ENCODE measurements around the gene RAD51B.

Gene RAD51B

DNA sequence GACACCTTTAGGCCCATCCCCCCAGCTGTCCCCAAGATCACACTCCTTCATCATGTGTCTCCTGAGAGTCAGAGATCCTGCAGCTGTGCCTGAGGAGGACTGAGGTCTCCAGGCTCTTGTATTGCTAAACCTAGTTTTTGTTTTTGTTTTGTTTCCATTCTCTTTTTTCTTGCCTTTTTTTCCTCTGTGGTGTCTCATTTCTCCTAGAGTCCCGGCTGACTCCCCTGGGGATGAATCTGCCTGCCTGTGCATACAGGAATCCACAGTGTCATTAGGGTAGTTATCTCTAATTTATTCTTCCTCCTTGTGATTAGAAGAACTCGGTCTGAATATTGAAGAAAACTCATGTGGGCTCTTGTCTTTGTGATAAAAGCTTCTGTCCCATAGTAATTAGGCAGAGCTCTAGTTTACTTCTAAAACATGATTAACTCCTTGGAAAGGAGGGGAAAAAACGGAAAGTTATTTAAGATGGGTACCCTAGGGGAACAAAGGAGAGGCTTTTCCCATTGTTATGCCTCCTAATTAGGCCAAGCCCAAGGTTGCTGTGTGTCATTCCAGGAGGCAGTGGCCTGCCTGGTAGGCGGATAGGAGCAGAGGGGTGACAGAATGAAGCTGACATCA lies 630.1 kb downstream of the RAD51B start:
- DNase-seq = no peak
- intact Hi-C loops (cut with DNase I) = no loop called here

DNA sequence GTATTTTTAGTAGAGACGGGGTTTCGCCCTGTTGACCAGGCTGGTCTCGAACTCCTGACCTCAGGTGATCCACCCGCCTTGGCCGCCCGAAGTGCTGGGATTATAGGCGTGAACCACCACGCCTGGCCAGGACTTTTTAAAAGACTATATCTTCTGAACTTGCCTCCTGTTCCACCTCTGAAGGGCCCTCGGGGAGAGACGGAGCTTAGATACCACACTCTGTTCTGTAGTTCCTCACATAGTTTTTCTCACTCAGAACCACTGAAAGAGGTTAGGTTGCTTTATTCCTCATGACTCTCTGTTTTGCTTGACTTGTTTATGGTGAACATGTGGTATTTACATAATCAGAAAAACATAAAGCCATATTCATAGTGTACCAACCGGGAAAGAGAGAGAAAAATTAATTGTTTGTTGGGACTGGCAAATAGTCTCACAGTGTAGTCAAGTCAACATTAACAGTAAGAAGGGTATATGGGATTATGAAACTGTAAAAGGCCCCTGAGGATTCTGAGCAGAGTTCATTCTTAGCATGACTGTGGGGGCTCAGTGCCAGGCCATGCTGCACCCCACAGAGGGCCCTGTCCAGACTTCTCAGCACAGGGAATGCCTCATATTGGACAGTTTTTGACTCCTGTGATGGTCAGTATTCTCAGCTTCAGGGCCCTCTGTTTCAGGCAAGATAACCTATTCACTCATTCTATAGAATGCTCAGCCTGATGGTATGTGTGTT lies 631.0 kb downstream of the RAD51B start:
- intact Hi-C loops (cut with DNase I) = no loop called here
- no peak for DNase-seq

DNA sequence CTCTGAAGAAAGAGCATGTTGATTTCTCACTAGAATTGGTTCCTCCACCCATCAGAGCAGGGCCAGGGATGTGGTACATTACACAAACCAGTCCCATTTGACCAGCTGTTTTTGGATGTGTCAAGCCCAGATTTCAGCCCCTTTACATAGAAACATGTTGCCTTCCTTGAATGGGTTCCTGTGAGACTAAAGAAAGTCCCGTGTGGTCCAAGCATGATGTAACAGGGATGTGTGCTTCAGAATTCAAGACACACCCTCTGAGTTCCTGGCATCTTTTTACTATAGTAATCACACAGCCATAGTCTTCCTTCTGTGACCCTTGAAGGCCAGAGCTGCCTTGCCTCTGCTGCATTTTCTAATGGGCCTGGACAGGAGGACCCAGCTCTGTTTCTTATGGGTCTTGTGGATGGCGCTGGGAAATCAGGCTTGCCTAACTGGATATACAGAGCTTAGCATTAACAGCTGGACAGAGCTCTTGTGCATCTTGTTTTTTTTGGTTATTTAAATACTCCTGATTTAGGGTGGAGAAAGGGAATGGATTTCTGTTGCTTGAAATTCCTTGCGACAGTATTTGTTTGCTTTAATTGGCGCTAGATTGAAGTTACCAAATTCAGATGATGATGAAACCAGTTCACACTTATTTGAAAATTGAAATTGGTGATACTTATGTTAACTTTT lies 632.3 kb downstream of the RAD51B start:
- DNase-seq = no peak
- intact Hi-C loops (cut with DNase I) = no loop called here

DNA sequence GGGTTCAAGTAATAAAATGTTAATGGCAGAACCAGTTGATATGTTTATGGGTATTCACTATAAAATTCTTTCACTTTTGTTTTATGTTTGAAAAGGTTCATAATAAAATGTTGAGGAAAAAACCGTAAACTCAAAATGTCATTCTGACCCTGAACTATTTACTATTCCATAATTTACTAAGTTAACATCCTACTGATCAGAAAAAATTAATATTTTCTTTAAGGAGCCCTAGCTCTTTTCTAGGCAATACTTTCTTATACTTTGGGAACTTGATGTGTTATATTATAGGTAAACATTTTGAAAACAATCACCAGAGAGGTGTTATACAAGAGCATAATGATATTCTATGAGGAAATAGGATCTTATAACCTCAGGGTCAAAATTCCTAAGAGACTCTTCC lies 638.7 kb downstream of the RAD51B start:
- intact Hi-C loops (cut with DNase I) = no loop called here

DNA sequence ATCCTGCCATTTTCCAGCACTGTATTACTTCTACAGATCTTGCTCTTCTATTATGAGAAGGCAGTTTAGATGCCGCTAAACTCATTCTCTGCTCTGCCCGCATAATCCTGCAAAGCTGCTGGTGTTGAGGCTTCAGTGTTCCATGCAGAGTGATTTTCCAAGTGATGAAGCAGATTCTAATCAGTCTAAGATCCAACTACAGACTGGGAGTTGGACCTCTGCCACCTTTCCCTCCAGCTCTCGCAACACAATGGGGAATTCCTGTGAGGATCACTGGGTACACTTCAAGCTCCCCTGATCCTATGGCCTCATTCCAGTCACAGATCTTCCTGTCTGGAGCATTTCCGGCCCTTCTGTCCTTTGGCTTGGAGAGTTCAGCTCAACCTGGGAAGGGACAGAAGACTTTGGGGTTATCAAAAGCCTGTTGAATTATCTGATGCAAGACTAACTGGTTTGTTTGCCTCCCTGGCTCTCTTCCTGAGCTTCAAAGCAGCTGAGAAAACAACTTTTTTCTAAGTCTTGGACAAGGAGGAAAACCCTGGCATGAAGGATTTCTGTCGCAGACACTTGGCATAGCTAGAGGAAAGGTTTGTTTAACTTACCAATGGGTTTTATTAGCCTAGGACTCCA lies 639.4 kb downstream of the RAD51B start:
- peak in 2 of 42 donors; percentile 27 to 59 for DNase-seq
- intact Hi-C loops (cut with DNase I) = no loop called here

More for the DNA sequence above, 638.7 kb downstream of the RAD51B start:
- DNase-seq = no peak

DNA sequence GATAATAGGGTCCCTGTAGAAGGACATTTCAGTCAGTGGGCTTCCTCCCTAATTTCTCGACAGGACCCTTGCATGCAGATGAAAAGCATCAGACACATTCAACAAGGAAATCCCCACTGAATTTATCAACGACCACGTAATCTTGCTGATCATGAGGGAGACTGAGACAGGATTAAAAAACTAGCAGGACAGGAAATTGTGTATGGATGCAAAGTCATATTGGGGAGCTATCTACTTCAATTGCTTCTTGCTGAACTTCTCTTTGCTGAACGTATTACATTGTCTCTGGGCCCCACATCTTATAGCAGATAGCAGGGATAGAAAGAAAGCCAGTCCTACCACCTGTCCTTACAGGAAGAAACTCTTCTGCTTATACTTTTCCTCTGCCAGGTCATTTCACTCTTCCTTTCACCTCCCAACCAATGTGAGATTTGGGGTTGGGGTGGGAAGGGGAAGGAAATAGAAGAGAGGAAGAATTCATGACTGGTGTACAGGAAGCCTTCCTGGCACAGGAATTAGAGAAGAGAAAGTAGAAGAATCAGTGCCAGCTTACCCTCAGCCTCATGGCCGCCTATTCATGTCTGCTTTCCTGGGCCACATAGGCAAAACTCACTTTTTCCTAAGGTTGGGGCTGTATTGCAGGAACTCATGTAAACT lies 640.0 kb downstream of the RAD51B start:
- intact Hi-C loops (cut with DNase I) = no loop called here
- DNase-seq = peak in 1 of 42 donors; percentile 8

DNA sequence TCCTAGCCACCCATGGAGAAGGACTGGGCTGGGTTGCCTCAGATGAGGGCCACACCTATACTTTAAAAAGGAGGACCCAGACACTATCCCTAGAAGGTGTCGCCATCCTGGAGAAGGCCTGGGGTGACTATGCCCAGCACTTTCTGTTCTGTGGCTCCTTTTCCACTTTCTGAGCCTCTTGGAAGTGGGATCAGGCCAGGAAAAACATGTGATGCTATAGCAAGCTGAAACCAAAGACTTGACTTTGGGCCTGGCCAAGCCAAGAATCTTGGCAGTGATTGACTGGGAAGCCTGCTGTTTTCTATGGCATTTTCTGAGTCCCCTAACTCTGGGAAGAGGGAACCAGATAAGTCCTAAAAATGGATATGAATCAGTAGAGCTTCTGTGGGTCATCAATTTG lies 641.0 kb downstream of the RAD51B start:
- DNase-seq = no peak
- intact Hi-C loops (cut with DNase I) = no loop called here

DNA sequence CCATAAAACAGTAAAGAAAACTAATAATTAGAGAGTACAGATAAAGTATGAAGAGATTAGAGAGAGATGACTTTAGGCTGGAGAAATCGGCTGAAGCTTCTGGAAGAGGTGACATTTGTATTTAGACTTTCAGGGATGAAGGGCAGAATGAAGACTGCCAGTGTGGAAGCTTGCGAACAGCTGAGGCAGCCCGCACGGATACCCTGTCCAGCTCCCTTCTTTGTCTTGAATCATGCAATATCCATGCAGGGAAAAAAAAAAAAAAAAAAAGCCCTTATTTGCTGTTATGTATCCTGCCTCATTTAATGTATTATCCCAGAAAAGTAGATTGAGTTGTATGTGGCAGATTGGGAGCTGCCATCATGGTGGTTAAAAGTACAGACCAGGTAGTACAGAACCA lies 641.5 kb downstream of the RAD51B start:
- intact Hi-C loops (cut with DNase I) = no loop called here
- no peak for DNase-seq

DNA sequence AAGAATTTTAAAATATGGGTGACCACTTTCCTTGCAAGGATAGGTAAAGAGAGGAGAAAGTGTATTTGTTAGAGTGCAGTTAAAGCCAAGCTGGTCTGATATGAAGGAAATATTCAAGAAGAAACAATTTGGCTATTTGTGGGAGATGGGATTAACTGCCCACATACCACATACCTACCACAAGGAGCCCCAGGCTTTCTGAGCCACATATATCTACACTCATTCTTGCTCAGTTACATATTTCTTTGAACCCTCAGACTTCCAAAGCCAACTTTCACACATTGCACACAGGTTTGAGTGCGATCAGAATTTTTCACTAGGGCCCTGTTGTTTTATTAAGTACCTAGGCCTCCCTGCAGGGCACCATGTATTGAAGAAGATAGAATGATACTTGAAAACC lies 643.1 kb downstream of the RAD51B start:
- intact Hi-C loops (cut with DNase I) = no loop called here
- no peak for DNase-seq

DNA sequence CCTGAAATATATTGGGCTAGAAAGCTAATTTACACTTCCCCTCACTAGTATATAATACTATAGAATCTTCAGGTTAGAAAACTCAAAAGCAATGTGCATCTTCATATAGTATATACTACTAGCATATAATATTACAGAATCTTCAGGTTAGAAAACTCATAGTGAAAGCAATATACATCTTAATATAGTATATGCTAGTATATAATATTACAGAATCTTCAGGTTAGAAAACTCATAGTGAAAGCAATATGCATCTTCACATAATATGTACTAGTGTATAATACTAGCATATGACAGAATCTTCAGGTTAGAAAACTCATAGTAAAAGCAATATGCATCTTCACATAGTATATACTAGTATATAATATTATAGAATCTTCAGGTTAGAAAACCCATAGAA lies 643.7 kb downstream of the RAD51B start:
- intact Hi-C loops (cut with DNase I) = no loop called here

DNA sequence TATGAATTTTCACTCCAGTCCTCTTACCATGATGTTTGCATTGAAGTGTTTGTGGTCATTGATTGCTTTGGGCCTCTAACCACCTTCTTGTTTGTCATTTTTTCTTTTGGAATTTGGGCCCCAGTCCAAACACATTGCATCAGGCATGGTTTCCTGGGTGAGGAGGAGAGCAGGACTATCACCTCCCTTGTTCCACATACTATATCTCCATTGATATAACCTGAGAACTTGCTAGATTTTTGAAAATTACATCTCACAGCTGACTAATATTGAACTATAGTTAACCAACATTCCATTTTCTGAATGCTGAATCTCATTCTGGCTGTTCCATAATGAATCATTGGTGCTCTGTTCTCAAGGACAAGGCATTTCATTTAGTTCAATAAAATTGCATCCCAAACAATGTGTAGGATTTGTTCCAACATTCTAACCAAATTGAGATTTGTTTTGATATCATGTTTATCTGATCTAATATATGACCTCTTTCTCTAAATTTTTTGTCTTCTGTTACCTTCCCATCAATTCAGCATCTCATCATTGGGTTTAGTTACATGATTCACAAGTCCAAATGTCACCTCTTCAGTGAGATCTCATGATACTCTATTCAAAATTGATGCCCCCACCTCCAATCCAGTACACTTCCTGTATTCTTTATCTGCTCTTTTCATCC lies 644.3 kb downstream of the RAD51B start:
- intact Hi-C loops (cut with DNase I) = no loop called here
- no peak for DNase-seq

More for the DNA sequence above, 643.7 kb downstream of the RAD51B start:
- no peak for DNase-seq

DNA sequence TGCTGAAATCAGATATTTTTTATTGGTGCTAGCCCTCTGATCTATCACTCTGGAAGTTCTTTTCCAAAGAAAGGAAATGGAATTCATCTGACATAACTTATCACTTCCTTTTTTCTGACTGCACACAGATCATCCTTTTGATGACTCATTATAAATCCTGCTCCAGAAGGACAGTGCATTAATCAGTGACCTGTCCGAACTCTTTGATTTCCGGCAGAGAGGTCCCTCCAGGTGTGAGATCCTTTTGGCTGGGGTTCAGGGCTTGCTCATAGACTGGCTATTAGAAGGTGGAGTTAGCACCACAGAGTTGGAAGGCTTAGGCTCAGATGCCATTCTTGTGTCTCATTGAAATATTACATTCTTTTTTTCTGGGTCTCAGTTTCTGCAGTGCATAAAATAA lies 645.1 kb downstream of the RAD51B start:
- DNase-seq = no peak

DNA sequence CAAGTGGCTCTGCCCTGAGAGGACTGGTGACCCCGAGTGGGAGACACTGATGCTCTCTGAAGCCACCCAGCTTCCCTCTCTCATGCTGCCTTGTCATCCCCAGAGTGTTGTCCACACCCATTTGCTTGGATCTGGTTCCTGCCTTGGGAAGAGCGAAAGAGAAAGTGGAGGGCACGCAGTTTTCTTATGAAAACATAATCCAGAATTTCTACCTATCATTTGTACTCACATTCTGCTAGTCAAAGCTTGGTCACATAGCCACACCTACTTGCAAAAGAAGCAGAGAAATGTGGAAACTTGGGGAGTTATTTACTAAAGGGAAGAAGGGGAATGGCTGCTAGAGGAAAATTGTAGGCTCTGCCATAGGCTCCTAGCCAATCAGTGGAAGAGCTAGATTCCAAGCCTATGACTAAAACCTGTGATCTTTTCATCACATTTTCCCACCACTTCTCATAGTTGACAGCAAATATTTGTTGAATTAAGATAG lies 647.0 kb downstream of the RAD51B start:
- no peak for DNase-seq
- intact Hi-C loops (cut with DNase I) = no loop called here

More for the DNA sequence above, 645.1 kb downstream of the RAD51B start:
- intact Hi-C loops (cut with DNase I) = no loop called here

DNA sequence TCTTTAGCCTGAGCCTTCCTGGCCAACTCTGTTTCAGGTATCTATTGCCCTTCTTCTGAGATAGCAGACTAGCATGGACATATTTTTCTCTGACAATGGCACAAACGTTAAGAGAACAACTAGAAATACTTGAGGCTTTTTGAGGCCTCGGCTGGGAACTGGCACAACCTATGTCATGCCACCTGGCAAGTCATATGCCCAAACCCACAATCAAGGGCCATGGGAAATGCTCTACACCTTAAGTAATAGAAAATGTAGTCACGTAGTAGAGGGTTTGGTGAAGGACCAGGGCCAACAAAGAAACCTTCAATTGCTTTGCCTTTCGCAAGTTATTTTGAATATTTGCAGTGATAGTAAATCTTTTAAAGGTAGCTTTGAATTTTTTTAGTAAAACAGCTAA lies 647.8 kb downstream of the RAD51B start:
- DNase-seq = no peak
- intact Hi-C loops (cut with DNase I) = no loop called here

DNA sequence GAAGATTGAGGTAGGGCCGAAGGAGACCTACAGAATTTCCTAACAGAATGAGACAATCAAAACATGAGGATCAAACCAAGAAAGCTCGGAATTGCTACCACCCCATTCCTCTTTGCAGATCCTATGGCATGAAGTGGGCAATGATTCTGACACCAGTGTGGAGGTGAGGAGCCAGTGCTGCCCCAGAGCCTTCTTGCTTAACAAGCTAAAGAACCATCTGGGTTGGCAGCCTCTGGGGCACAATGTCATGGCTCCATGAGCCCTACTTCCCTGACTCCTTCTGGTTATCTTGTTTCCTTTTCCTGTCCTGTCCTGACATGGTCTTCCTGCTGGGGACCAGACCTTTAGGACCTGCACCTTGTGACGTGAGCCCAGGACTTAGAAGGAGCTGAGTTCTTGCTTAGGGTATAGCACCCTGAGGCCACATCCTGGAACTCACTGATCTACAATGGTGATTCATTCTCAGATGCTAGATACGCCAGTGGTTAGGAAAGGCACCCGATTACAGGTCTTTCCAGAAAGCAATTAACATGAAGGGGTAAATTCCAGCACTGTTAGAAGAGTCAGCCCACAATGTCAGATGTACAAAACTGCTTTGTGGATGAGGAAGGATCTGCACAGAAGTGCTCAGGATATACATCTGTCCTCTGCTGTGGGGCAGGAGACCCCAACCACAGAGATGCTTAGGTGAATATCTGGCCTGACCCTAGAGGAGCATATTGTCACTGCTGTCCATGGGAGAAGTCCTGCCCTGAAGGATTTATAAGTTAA lies 649.0 kb downstream of the RAD51B start:
- intact Hi-C loops (cut with DNase I) = no loop called here
- DNase-seq = no peak

DNA sequence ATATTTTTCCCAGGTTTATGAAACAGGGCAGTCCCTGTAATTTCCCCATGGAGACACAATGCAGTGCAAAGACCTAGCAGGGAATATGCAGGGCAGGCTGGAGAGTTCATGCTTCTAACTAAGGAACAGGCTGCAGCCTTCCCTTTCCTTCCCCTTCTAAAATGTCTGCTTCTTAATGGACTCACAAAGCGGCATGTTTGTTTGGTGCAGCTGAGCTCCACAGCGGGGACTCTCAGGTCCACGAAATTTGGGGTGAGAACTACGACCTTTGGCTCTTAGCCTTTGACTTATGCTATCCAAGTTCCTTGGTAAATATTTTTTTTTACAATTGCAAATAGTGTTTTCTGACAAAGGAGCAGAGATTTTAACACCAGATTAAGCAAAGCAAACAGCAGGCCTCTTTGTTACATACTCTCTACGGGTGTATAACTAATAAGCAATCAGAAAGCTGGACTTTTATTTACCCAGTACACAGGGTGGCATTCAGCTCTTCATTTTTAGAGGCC lies 649.7 kb downstream of the RAD51B start:
- DNase-seq = no peak
- intact Hi-C loops (cut with DNase I) = no loop called here

DNA sequence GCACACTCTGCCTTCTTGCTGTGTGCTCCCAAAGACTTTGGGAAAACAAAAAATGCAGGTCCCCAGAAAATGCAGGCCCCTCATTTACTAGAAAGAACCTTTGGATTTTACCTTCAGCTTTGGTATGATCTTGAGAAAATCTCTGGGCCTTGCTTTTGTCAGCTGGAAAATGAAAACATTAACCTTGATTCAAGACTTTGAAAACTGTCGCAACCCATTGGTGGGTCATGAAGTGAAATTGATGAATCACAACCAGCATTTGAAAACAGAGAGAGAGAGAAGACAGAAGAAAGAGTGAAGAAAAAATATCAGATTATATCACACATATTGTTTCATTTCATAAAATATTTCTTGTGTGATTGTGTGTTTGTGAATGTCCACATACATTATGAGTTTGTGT lies 650.8 kb downstream of the RAD51B start:
- intact Hi-C loops (cut with DNase I) = no loop called here
- DNase-seq = no peak
